NCI-H1436 treated with DMSO at 0.1 percent for 48 hours (cell line): ENCODE data around the gene SERINC2.
"Not testable (repeated sequence)": the region's sequence is repeated elsewhere in the genome, so short reads cannot be mapped to it uniquely, and the experiment has no call there.

Experiments
- DNase-seq: peaks from one replicate; lab custom pipeline; 2025; lab: John Stamatoyannopoulos, UW

Gene SERINC2

DNA sequence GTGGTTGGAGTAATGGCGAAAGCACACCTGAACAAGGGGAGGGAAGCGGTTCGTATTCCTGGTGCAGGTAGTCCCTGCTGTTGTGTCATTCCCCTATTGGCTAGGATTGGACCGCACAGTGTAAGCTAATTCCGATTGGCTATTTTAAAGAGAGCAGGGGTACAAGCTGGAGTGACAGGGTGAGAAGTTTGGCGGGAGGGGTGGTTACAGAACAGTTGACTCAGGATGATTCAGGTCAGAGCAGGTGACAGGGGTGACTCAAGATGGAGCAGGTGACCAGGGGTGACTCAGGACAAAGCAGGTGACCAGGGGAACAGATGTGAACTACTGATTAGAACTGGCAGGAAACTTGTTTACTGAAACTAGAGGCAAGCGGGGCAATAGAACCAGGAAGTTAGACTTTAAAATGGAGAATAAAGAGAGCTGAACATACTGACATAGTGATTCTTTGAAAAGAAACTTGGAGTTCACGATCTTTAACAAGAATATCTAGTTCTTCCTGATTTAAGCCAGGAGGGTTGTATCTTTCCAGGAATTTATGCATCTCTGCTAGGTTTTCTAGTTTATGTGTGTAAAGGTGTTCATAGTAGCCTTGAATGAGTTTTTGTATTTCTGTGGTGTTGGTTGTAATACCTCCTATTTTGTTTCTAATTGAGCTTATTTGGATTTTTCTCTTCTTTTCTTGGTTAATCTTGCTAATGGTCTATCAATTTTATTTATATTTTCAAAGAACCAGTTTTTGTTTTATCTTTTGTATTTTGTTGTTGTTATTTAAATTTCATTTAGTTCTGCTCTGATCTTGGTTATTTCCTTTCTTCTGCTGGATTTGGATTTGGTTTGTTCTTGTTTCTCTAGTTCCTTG, 58.7 kb downstream of the SERINC2 start:
- not testable (repeated sequence) for DNase-seq

DNA sequence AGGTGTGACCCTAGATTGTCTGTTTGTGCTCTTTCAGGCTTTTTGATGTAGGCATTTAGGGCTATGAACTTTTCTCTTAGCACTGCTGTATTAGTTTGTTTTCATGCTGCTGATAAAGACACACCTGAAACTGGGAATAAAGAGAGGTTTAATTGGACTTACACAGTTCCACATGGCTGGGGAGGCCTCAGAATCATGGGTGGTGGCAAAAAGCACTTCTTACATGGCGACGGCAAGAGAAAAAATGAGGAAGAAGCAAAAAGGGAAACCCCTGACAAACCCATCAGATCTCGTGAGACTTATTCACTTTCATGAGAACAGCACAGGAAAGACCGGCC, 59.3 kb downstream of the SERINC2 start:
- not testable (repeated sequence) for DNase-seq

DNA sequence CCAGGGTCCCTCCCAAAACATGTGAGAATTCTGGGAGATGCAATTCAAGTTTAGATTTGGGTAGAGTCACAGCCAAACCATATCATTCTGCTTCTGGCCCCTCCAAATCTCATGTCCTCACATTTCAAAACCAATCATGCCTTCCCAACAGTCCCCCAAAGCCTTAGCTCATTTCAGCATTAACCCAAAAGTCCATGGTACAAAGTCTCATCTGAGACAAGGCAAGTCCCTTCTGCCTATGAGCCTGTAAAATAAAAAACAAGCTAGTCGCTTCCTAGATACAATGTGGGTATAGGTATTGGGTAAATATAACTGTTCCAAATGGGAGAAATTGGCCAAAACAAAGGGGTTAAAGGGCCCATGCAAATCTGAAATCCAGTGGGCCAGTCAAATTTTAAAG, 59.7 kb downstream of the SERINC2 start:
- not testable (repeated sequence) for DNase-seq

DNA sequence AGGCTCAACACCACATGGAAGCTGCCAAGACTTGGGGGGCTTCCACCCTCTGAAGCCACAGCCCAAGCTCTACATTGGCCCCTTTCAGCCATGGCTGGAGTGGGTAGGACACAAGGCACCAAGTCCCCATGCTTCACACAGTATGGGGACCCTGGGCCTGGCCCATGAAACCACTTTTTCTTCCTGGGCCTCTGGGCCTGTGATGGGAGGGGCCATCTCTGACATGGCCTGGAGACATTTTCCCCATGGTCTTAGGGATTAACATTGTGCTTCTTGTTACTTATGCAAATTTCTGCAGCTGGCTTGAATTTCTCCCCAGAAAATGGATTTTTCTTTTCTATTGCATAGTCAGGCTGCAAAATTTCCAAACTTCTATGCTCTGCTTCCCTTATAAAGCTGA, 60.5 kb downstream of the SERINC2 start:
- not testable (repeated sequence) for DNase-seq

DNA sequence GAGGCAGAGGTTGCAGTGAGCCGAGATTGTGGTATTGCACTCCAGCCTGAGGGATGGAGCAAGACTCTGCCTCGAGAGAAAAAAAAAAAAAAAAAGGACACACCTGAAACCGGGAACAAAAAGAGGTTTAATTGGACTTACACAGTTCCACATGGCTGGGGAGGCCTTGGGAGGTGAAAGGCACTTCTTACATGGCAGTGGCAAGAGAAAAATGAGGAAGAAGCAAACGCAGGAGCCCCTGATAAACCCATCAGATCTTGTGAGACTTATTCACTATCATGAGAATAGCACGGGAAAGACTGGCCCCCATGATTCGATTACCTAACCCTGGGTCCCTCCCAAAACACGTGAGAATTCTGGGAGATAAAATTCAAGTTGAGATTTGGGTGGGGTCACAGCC, 61.6 kb downstream of the SERINC2 start:
- DNase-seq, result not testable (repeated sequence)

- no peak for DNase-seq
These were observed 64.2 kb downstream of the SERINC2 start for GRCh38 chr1:31476891-31477846.

DNA sequence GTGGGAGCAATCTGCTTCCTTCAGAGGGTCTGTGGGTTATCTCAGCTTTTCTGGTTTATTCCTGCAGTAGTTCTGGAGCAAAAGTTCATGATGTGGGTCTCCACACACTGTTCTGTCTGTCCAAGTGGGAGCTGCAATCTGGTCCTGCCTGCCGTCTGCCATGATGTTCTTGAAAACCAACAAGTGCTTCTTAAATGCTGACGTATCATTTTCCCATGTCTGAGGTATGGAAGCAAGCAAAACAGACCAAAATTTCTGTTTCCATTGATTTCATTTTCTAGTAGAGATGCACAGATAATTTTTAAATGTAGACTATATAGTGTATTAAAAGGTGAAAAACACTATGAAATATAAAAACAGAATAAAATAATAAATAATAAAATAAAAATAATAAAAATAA, 65.2 kb downstream of the SERINC2 start:
- DNase-seq, result no peak

GRCh38 chr1:31479811-31480210, 66.8 kb downstream of the SERINC2 start:
- DNase-seq, result no peak

- not testable (repeated sequence) for DNase-seq
These were observed 67.4 kb downstream of the SERINC2 start for GRCh38 chr1:31480426-31480825.

DNA sequence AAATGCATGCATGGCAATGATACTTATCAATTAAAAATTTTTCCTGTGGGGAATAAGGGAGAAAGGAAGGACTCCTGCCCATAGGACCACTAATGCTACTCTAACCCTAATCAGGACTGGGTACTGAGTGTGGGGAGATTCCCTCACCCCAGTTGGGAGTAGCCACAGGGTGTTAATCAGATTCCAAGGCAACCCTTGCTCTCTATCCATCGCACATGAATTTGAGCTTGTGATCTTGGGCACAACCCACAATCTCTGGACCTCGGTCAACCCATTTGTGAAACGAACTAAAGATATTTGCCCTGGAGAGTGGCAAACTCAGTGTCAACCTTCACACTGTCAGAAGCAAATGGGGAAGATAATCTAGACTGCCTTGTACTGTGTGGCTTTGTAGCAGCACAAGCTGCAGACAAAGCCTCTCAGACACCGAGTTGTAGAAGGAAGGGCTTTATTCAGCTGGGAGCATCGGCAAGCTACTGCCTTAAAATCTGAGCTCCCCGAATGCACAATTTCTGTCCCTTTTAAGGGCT, 69.5 kb downstream of the SERINC2 start:
- no peak for DNase-seq

GRCh38 chr1:31483012-31483946, 70.3 kb downstream of the SERINC2 start:
- peak; percentile 15 for DNase-seq
